GM12891 (cell line): ENCODE data around the gene ABCA2.

Experiments
- POLR2A ChIP-seq: IDR thresholded peaks from 2 replicates; pipeline ENCODE4 v1.6.1; 2011; ENCODE audit warnings: low read depth, low read length, control low read depth
- POLR2AphosphoS5 ChIP-seq: IDR thresholded peaks from 2 replicates; pipeline ENCODE4 v1.6.1; 2011; ENCODE audit warnings: low read depth, low read length, control low read depth
- SPI1 ChIP-seq: IDR thresholded peaks from 2 replicates; pipeline ENCODE4 v1.6.1; 2011; ENCODE audit warnings: low read depth, low read length, control low read depth
- TAF1 ChIP-seq: IDR thresholded peaks from 2 replicates; pipeline ENCODE4 v1.6.1; 2011; ENCODE audit warnings: low read depth, low read length, control low read depth

DNA sequence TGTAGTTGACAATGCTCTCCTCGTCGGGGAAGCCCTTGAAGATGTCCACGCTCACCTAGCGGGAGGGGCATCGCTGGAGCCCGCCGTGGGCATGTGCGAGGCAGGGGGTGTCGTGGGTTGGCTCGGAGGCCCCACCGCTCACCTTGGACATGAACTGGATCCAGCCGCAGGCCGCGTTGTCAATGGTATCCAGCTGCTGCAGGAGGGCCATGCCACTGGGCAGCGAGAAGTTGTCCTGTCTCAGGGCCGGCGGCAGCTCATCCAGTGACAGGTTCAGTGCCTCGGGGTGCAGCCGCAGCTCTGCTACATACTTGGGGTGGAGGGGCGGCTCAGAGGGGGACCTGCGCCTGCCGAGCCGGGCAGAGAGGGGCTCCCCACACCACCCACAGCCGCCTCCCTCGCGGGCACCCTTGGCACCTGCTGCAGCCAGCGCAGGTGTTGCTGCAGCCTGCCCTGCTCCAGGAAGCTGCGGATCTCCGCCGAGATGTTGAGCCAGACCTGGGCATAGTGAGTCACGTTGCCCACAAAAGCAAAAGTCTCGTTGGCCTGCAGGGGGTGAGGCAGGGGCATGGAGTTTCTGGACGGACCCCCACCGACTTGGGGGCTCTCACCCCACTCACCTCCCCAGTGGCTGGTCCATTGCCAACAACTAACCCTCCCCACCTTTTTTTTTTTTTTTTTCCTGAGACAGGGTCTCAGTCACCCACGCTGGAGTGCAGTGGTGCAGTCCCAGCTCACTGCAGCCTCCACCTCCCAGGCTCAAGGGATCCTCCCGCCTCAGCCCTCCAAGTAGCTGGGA is 9.1 kb downstream of the ABCA2 start:
- TF ChIP-seq POLR2A, result no peak
- no peak for TF ChIP-seq TAF1
- TF ChIP-seq POLR2AphosphoS5, result no peak
- no peak for TF ChIP-seq SPI1
